Left hindlimb (tissue), 1 donor: ENCODE data around the gene CAP1.
"Not testable (repeated sequence)": the region's sequence is repeated elsewhere in the genome, so short reads cannot be mapped to it uniquely, and the experiment has no call there.

Experiments used
- DNase-seq: peaks from one replicate; pipeline ENCODE4 v3.0.0-alpha.2; 2018

CAP1 gene

DNA sequence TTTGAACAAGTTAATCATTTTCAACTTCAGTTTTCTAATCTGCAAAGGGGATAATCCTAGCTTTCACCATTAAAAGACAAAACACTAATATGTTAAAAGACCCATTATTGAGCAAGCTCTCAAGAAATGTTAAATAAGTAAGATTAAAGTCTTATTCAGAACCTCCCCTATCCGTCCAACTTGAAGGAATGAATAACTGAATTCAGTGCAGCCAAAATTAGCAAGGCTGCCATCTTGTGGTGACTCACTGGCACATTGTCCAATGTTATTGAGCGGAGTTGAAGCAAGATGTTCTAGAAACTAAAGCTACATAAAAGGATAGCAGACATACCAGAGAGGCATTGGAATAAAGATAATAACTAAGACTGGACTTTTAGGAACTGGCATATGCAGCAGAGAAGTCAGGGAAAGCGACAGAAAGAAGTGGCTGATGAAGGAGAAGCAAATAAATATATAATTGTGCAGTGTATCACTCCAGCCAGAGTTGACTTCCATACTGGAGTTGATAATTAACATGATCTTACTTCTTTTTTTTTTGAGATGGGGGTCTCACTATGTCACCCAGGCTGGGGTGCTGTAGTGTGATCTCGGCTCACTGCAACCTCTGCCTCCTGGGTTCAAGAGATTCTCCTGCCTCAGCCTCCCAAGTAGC is 8.2 kb upstream of the CAP1 start:
- no peak for DNase-seq

DNA sequence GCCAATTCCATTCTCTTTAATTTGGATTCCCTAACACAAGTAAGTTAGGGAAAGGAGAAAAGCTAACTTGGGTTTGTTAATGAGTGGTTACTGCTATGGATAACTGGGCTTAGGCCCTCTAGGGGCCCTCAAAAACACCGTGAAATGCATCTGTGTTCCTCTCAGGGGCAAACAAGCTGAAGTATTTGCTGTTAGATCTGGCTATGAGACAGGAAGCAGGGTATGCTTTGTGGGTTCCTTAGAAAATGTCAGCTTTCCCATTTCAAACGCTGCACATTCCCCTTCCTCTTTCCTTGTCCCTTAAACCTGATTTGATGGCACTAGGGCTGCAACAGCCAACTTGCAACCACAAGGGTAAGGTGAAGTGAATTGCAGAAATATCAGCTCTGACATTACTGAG is 5.7 kb upstream of the CAP1 start:
- no peak for DNase-seq

DNA sequence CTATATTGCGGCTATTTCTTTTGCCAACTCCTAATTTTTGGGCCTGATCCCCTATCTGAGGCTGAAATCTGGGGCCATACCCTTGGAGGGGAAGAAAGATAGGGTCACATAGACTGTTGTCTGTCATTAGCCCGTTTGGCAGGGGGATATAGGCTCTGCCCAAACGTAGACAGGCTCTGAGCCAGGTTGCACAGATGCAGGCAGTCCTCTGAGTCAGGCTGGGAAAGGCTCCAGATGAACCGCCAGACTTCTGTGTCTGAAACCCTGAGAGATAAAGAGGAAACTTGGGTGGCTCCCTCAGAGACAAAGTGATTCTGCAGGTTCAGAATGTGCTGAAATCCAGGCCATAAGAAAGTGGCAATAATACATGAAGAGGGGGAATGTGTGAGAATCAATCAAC is 4.0 kb upstream of the CAP1 start:
- DNase-seq, result no peak

DNA sequence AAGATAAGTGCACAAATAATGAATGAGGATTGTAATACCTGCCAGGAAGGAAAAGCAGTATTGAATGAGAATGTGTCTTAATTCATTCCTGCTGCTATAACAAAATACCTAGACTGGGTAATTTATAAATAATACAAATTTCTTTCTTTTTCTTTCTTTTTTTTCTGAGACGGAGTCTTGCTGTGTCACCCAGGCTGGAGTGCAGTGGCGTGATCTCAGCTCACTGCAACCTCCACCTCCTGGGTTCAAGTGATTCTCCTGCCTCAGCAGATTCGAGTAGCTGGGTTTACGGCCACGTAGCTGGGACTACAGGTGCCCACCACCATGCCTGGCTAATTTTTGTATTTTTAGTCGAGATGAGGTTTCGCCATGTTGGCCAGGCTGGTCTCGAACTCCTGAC is 3.3 kb upstream of the CAP1 start:
- not testable (repeated sequence) for DNase-seq

DNA sequence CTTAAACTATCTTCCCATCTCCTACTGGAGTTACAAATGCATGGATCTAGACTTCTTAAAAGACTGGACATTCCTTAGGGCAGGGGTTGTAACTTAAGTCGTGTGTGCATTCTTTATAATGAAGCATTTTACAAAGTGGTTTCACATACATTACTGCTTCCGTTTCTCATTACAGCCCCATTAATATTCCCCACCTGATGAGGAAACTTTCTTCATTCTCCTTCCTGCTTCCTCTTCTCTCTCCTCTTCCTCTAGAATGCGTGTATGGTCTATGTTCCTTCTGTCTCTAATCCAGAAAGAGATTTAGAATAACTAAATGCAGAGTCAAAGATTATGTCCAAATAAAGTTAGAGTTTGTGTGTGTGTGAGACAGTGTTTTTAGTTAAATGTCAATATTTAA is 1.8 kb upstream of the CAP1 start:
- DNase-seq, result no peak

DNA sequence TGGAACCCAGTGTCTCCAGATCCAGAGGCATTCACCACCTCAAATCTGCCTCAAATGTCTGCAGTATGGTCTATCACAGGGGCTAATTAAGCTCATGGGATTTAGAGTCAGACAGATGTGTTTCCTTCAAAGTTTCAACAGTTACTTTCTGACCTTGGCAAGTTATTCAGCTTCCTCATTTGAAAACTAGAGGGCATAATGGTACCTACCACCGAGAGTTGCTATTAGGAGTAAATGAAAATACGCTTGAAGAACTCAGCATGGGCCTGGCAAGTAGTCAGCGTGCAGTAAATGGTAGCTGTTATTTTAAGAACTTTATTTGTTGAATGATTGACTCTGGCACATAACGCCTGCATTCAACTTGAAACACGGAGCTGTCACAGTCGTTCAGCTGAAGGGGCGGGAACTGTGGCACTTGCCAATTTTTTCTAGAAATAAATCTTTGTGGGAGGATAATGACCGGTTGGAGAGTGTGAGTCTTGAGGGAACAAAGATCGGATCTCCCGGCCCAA is 1.2 kb upstream of the CAP1 start:
- no peak for DNase-seq

DNA sequence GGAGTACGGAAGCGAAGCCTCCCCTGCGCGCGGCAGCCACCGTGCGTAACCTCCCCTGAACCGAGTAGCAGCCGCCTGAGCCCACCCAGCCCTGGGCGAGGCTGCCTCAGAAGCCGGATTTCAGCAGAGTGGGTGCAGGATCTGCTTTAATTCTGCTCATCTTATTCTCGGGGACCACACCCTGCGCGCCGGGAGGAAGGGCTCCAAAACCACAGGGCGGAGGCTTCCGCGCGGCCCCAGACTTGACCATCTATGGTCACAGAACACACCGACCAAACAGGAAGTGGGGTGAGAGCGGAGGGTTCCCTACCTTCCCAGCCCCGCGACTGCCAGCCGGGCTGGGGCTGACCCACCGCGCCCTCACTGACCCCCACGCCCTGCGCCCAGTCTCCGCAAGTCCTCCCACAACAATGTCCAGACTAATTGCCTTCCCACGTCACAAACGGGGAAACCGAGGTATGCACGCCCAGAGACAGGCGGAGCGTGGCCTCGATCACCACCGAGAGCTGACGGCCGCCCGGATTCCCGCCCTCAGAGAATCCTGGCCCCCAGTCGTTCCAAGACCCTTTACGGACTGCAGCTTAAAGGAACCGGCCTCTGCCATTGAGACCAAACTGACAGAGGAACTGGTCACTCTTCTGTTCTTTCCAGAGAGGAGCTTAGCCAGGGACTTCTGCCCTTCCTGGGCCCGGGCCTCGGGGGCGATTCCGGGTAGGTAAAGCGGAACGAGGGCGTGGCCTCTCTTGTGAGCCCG is 595 bp upstream of the CAP1 start:
- peak; percentile 89 for DNase-seq

DNA sequence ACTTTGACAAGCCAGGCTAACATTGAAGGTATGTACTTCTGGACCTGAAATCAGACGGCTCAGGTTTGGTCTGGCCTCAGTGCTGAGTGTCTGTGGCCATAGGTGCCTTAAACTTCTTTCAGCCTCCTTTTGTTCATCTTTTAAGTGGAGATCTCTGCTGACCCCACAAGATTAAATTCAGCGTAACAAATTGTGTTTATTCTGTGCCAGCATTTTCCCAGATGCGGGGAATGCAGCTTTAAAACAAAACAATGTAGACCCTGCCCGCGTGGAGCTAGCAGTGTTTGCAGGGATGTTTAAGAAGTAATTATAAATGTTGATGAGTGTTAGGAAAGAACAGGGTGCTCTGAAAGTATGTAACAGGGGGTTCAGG is 923 bp downstream of the CAP1 start:
- DNase-seq, result no peak

DNA sequence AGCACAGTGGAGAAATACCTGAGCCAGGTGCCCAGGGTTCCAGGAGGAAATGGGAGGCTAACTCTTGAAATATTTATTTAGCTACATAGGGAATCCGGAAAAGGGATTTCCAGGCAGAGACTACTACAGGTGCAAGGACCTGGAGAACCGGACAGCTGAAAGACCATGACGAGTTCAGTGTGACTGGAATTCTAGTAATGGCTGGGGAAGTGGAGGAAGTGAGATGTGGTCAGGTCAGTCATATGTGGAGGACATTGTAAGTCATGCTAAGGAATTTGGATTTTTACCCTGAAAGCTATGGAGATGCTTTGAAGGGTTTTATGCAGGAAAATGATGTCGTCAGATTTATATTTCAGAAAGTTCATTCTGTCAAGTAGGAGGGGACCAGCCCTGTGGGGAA is 1.8 kb downstream of the CAP1 start:
- DNase-seq, result no peak

DNA sequence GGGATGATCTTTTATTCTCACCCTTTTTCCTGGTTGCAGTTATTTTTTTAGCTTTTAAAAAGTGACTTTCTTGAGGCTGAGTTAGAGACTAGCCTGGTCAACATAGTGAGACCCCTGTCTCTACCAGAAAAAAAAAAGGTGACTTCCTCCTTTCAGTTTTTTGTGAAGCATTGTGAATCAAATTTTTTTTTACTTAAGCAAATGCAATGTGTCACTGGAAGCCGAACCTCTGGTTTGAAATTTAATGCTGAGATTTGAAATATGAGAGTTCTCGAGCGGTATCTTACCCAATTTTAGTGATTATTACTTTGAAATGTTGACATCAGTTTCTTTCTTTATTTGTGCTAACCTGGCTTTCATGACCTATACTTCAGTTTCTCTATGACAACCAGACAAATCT is 3.6 kb downstream of the CAP1 start:
- no peak for DNase-seq

DNA sequence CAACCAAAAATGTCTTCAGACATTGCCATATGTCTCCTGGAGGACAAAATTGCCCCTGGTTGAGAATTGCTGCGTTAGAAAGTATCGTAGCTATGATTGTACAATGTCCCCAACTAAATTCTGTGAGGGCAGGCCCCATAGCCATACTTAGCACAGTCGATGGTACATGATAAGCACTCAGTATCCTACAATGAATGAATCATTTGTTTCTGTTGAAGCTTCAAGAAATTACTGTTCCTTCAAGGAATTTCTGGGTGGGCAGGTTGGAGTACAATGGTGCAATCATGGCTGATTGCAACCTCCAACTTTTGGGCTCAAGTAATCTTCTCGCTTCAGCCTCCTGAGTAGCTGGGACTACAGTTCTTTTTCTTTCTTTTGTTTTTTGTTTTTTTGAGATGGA is 4.7 kb downstream of the CAP1 start:
- DNase-seq, result no peak

DNA sequence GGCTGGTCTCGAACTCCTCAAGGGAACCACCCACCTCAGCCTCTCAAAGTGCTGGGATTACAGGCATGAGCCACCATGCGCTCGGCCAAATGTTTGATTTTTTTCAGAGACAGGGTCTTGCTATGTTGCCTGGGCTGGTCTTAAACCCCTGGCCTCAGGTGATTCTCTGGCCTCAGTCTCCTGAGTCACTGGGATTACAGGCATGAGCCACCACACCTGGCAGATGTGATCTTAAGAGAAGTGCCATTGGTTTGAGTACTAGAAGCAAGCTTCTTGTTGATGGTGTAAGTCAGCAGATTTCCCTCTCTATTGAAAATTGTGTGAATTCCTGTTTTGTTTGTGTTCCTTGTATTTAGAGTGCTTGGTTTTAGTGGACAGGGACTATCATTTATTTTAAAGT is 5.2 kb downstream of the CAP1 start:
- no peak for DNase-seq

DNA sequence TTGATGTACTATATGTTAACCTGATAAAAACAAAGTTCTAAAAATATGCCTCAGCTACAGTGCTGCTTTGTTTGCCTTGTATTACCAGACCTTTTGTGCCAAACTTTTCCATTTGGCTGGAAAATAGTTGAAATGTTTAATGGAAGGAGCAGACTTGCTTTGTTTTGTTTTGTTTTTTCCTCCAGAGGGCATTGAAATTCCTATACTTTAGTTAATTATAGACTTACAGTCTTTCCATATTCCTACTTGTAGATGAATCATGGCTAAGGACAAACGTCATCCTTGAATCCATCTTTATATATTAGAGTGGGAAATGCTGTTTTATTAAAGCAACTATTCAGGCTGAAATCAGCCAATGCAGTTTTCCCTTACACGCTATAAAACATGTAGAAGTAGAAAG is 6.7 kb downstream of the CAP1 start:
- no peak for DNase-seq

DNA sequence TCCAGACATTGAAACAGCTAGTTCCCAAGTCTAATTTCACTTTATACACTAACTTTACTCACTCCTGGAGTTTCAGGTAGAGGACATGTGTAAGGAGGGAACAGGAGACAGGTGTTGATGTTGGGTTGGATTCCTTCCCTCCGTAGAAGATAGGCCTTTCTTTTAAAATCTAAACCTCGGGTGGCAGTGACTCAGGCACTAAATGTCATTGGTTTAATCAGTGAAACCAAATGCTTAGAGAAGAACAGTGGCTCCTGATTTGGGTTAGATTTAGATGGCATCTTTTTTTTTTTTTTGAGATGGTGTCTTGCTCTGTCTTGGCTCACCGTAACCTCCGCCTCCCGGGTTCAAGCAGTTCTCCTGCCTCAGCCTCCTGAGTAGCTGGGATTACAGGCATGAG is 7.2 kb downstream of the CAP1 start:
- DNase-seq, result no peak

DNA sequence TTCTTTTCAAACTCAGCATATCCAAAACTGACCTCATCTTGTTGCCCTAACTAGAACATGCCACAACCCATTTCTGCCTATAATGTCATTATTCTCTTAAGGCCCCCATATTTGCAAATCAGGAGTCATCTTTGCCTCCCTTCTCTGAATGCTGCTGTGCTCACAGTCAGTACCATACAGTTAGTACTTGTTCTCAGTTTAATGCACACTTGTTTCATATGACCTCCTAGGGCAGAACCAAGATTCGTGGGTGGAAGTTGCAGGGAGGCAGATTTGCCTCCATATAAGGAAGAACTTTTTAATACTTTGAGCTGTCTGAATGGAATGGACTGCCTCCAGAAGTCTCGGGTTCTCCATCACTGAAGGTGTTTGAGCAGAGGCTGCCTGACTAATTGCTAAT is 9.2 kb downstream of the CAP1 start:
- DNase-seq, result no peak

DNA sequence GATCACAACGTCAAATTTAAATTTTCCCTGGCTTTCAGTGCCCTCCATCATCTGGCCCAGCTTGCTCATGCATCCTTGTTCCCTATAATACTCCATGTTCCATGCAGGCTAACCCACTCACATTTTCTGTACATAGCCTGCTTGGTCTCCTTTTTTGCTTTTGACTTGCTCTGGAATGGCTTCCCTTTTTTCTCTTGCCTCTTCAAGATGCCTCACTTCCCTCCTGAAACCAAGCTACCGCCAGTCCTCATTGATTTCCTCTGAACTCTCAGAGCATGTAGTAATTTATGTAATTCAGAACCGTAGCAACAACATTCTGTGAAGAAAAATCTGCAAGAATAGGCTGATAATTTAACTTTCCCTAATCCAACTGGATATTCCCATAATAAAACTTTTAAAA is 10.3 kb downstream of the CAP1 start:
- DNase-seq, result no peak

DNA sequence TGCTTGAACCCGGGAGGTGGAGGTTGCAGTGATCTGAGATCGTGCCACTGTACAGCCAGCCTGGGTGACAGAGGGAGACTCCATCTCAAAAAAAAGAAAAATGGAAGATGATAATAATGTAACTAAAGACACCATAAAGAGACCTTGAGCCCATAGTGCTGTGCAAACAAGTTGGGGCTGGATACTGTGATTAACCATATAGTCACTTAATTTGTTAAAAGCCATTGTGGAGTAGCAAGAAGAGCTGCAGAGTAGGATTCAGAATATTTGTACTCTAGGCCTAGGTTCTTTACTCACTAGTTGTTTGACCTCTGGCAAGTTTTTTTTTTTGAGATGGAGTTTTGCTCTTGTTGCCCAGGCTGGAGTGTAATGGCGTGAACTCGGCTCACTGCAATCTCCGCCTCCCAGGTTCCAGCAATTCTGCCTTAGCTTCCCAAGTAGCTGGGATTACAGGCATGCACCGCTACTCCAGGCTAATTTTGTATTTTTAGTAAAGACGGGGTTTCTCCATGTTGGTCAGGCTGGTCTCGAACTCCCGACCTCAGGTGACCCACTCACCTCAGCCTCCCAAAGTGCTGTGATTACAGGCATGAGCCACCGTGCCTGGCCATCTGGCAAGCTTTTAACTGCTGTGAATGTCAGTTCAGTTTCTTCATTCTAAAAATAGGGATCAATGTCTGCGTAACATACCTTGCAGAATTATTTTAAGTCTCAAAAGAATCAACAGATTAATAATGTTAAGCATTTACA is 12.8 kb downstream of the CAP1 start:
- no peak for DNase-seq

DNA sequence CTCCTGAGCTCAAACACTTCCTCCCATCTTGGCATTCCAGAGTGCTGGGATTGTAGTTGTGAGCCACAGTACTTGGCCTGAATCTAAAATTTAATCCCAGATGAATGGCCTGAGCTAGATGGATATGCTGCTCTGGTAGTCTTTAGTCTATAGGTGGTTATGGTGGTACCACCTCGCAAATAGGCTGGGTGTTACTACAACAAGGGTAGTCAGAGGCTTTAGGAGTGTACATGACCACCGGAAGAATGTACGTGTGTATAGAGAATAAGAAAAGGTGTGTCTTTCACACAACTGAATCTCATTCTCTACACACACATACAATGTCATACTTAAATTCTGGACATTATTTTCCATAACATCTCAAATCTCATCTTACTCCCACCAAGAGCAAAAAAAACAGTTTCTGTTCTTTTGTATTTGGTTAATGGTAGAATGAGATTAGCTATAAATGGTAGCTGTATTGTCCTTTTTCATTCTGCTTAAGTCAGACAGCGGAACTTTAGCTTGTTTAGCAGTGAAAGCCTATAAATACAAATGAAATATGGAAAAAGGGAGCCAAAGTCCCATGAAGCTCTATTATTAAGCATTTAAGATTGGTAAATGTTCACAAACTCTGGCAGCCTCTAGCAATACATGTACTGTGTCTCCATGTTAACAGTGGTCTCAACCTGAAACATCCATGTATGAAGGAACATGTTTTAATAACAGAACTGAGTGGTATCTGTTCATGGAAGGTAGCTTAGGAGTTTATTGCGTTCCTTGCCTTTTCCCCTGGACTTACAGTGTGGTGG is 16.2 kb downstream of the CAP1 start:
- DNase-seq, result no peak

DNA sequence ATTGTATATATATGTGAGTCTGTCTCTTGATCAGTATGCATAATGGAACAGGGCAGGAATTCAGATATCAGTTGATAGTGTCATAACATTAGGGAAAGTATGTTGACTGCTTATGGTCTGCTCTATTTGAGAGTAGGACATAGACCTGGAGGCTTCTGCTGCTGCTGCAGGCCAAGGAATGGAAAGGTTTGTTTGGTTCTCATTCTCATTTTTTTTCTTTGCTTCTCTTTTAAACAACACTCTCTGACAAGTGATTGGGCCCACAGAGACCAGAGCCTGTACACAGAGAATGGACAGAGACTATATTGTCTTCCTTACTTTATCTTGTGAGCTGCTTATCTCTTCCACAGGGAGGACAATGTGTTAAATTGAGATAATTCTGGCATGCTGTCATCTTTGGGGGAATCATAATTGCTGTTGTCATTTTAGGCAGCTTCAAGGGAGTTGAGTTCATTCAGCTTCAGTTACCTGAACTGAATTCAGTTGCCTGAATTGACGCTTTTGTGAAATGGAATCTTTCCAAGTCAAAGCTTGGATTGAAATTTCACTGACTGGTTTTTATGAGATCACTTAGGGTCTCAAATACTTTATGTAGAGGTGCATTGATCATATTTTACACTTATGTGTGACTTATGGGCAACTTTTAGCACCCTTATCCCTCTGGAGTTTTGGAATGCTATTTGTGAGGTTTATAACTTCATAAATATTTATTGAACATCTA is 16.9 kb downstream of the CAP1 start:
- no peak for DNase-seq

DNA sequence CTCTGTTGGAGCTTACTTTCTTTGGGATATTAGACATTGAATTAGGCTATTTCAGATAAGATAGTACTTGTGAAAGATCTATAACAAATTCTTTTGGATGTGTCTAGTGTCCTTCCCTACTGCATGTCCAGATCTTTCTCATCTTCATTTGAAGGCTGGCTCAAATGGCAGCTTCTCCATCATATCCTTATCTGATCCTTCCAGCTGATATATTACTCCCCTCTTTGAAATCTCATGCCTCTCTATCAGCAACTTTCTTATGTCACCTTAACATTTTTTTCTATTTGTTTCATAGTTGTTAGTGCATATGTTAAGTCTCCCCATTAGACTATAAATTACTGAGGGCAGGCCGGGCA is 17.5 kb downstream of the CAP1 start:
- DNase-seq, result no peak

DNA sequence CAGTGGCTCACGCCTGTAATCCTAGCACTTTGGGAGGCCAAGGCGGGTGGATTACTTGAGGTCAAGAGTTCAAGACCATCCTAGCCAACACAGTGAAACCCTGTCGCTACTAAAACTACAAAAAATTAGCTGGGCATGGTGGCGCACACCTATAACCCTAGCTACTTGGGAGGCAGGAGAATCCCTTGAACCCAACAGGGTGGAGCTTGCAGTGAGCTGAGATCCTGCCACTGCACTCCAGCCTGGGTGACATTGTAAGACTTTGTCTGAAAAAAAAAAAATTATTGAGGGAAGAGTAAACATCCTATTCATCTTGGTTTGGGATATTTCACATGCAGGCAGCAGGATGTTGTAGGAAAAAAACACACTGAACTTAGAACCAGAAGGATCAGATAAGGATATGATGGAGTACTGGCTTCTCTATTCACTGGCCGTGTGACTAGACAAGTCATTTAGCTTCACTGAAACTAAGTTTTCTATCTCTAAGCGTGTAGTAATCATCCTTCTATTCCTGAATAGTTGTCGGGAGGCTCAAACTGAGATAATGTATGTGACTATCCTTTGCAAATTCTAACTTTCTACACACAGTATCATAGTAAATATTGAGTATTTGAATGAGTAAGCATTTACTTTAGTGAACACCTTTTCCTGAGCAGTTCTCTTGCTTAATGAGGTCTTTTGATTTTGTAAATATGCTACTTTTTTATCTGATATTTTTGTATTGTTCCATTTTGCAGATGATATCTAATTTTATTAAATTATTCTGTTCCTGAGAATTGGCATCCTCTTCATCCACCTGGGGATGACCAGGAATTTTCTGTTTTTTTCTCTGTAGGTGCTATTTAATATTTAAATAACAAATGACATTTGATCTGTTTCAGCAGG is 18.2 kb downstream of the CAP1 start:
- no peak for DNase-seq
